WERI-Rb-1 (cell line): ENCODE measurements around the gene CD9.

ENCODE experiments used
- DNase-seq: peaks from one replicate; pipeline ENCODE4 v3.0.0-alpha.2; 2020
- H3K27ac ChIP-seq: fragments of 250-450 bp; sonication (Bioruptor Pico); 2 replicates; pipeline ENCODE4 v1.5.1; 2020; ENCODE audit warnings: mild to moderate bottlenecking, moderate library complexity
- H3K27me3 ChIP-seq: fragments of 250-450 bp; sonication (Bioruptor Pico); 2 replicates; pipeline ENCODE4 v1.5.1; 2021; ENCODE audit warnings: mild to moderate bottlenecking, low read depth, moderate library complexity; ENCODE audit not compliant: insufficient read depth, severe bottlenecking
- H3K36me3 ChIP-seq: fragments of 250-450 bp; sonication (Bioruptor Pico); 2 replicates; pipeline ENCODE4 v1.5.1; 2020; ENCODE audit warnings: mild to moderate bottlenecking, moderate library complexity
- H3K4me3 ChIP-seq: 2 replicates; pipeline ENCODE4 v1.5.1; 2011; ENCODE audit warnings: low read depth, mild to moderate bottlenecking, control low read depth, low read length
- H3K9me3 ChIP-seq: fragments of 250-450 bp; sonication (Bioruptor Pico); 2 replicates; pipeline ENCODE4 v1.5.1; 2021; ENCODE audit warnings: mild to moderate bottlenecking, moderate library complexity; ENCODE audit not compliant: severe bottlenecking
- CTCF ChIP-seq: IDR thresholded peaks from 2 replicates; pipeline ENCODE4 v1.5.1; 2011; ENCODE audit warnings: low read depth, mild to moderate bottlenecking, control low read depth, inconsistent platforms, low read length

Gene CD9

GRCh38 chr12:6250343-6250742, 50.1 kb downstream of the CD9 start:
- peak overlapping the region; percentile 15; the same call in 1 of the 2 replicates for H3K27ac ChIP-seq
- no peaks in the 10 kb centered on the region for H3K36me3 ChIP-seq
- TF ChIP-seq CTCF, result no peak
- peaks cover 2% of the 10 kb centered on the region for H3K9me3 ChIP-seq
- H3K4me3 ChIP-seq, result no peak overlapping the region
- peak; percentile 71 for DNase-seq
- H3K27me3 ChIP-seq, result no peaks in the 10 kb centered on the region

GRCh38 chr12:6253278-6253677, 53.1 kb downstream of the CD9 start:
- no peak for DNase-seq
- no peak for TF ChIP-seq CTCF
- Histone ChIP-seq H3K9me3 (no peaks in the 10 kb centered on the region), H3K36me3 (no peaks in the 10 kb centered on the region), H3K27me3 (no peaks in the 10 kb centered on the region), H3K4me3 (no peak overlapping the region), H3K27ac (no peak overlapping the region)

DNA sequence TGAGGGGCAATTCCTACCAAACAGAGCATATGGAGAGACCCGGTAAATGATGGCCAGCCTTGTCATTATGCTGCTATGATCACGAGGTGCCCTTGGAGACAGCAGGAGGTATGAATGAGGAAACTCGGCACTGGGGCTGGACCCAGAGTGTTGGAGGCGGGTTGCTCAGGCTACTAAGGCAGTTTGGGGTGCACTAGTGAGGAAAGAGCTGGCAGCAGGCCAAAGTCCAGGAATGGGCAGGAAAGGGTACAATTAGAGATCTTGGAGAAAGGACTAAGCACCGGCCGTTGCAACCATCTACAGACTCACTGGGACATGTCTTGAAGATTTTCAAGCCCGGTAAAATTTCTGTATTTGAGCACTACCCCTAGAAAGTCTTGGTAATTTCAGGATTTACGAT, 54.3 kb downstream of the CD9 start:
- Histone ChIP-seq H3K4me3 (no peak overlapping the region), H3K9me3 (no peaks in the 10 kb centered on the region), H3K27ac (no peak overlapping the region), H3K36me3 (no peaks in the 10 kb centered on the region), H3K27me3 (no peaks in the 10 kb centered on the region)
- TF ChIP-seq CTCF, result no peak
- DNase-seq, result no peak

DNA sequence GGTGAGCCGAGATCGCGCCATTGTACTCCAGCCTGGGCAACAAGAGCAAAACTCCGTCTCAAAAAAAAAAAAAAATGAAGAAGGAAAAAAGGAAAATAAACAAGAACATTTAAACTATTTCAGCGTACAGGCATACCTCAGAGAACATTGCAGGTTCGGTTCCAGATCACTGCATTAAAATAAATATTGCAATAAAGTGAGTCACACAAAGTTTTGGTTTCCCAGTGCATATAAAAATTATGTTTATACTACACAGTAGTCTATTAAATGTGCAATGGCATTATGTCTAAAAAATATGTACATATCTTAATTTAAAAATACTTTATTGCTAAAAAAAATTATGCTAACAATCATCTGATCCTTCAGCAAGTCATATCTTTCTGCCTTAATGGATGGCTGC, 56.8 kb downstream of the CD9 start:
- no peak overlapping the region for H3K4me3 ChIP-seq
- no peak overlapping the region for H3K27ac ChIP-seq
- H3K36me3 ChIP-seq, result no peaks in the 10 kb centered on the region
- no peak for DNase-seq
- no peak for TF ChIP-seq CTCF
- no peaks in the 10 kb centered on the region for H3K27me3 ChIP-seq
- no peaks in the 10 kb centered on the region for H3K9me3 ChIP-seq

GRCh38 chr12:6262211-6262610, 62.0 kb downstream of the CD9 start:
- no peak overlapping the region for H3K4me3 ChIP-seq
- no peaks in the 10 kb centered on the region for H3K36me3 ChIP-seq
- TF ChIP-seq CTCF, result no peak
- H3K9me3 ChIP-seq, result no peaks in the 10 kb centered on the region
- no peak overlapping the region for H3K27ac ChIP-seq
- no peak for DNase-seq
- no peaks in the 10 kb centered on the region for H3K27me3 ChIP-seq

DNA sequence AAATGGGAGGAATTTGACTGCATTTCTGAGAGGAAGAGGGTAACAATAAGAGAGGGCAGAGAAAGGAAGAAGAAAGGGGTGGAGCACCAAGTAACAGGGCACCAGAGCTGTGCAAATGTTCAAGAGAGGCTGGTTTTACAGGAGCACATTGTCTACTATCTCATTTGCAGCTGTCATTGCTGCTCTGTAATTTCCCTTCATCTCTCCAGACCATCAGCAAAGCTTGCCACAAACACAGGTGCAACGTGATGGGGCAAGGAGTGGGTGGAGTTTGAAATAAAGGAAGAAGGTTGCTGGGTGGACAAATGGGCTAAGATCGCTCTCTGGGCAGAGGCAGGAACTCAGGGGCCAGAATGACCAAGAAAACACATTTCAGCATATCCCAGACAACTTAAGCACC, 62.4 kb downstream of the CD9 start:
- Histone ChIP-seq H3K27ac (no peak overlapping the region), H3K4me3 (no peak overlapping the region), H3K36me3 (no peaks in the 10 kb centered on the region), H3K9me3 (no peaks in the 10 kb centered on the region), H3K27me3 (no peaks in the 10 kb centered on the region)
- no peak for DNase-seq
- TF ChIP-seq CTCF, result no peak
